HepG2 (cell line): ENCODE results near the gene SETD1B. TPM values are rescaled to one million over a fixed set of nuclear protein-coding genes. Genes with fewer than 3 reads are reported as not detected.

Experiments used
- ARNT2 ChIP-seq: sonication (generic); formaldehyde crosslinking; IDR thresholded peaks from 2 replicates; pipeline ENCODE4 v1.8.0; 2022; ENCODE audit warnings: mild to moderate bottlenecking, low read depth, missing genetic modification reagents, moderate library complexity
- CBX5 ChIP-seq: sonication (generic); formaldehyde crosslinking; IDR thresholded peaks from 2 replicates; pipeline ENCODE4 v1.4.0; 2020; ENCODE audit warnings: missing genetic modification reagents, borderline replicate concordance
- CCDC6 ChIP-seq: sonication (generic); formaldehyde crosslinking; IDR thresholded peaks from 2 replicates; pipeline ENCODE4 v1.8.1; 2022; ENCODE audit warnings: mild to moderate bottlenecking, missing genetic modification reagents, moderate library complexity
- CHD2 ChIP-seq: IDR thresholded peaks from 2 replicates; pipeline ENCODE4 v1.6.1; 2011; ENCODE audit warnings: low read depth, low read length, improper control_type of control experiment
- DRAP1 ChIP-seq: IDR thresholded peaks from 2 replicates; pipeline ENCODE4 v1.6.1; 2016; ENCODE audit warnings: missing genetic modification reagents, missing compliant biosample characterization
- ERF ChIP-seq: IDR thresholded peaks from 2 replicates; pipeline ENCODE4 v1.6.1; 2018; ENCODE audit warnings: missing biosample characterization, missing genetic modification reagents
- FOXA1 ChIP-seq, 2 experiments: fragments of 450-650 bp in 1 of 2; sonication (generic) in 1 of 2; formaldehyde crosslinking in 1 of 2; IDR thresholded peaks; 2 replicates each; pipeline versions ENCODE4 v1.4.0 to v1.6.1; 2016 to 2020; ENCODE audit warnings: missing genetic modification reagents in 1 of 2
- GATAD2A ChIP-seq: IDR thresholded peaks from 2 replicates; pipeline ENCODE4 v1.6.1; 2016
- MAZ ChIP-seq, 2 experiments: sonication (generic) in 1 of 2; formaldehyde crosslinking in 1 of 2; IDR thresholded peaks; 2 replicates each; pipeline versions ENCODE4 v1.5.0 to v1.6.1; 2012 to 2020; ENCODE audit warnings: low read depth in 2 of 2, mild to moderate bottlenecking in 2 of 2, borderline replicate concordance in 1 of 2, improper control_type of control experiment in 1 of 2, low read length in 1 of 2, missing genetic modification reagents in 1 of 2, moderate library complexity in 1 of 2
- MED8 ChIP-seq: sonication (generic); formaldehyde crosslinking; IDR thresholded peaks from 2 replicates; pipeline ENCODE4 v1.8.1; 2023; ENCODE audit warnings: mild to moderate bottlenecking, missing genetic modification reagents; ENCODE audit not compliant: insufficient replicate concordance
- NFIC ChIP-seq: IDR thresholded peaks from 2 replicates; pipeline ENCODE4 v1.6.1; 2012; ENCODE audit warnings: mild to moderate bottlenecking, low read length, inconsistent platforms
- PCBP1 ChIP-seq: fragments of 200-400 bp; formaldehyde crosslinking; IDR thresholded peaks from 2 replicates; pipeline ENCODE4 v1.6.1; 2017; ENCODE audit warnings: mild to moderate bottlenecking, low read depth, low read length, borderline replicate concordance
- PHF20 ChIP-seq: sonication (generic); formaldehyde crosslinking; IDR thresholded peaks from 2 replicates; pipeline ENCODE4 v1.5.0; 2020; ENCODE audit warnings: mild to moderate bottlenecking, missing genetic modification reagents
- RARG ChIP-seq: sonication (generic); formaldehyde crosslinking; IDR thresholded peaks from 2 replicates; pipeline ENCODE4 v1.4.0; 2020; ENCODE audit warnings: low read depth, mild to moderate bottlenecking, missing genetic modification reagents
- SIN3B ChIP-seq: fragments of 150-350 bp; IDR thresholded peaks from 2 replicates; pipeline ENCODE4 v1.6.1; 2014; ENCODE audit warnings: low read length
- ZFP41 ChIP-seq: sonication (generic); formaldehyde crosslinking; IDR thresholded peaks from 2 replicates; pipeline ENCODE4 v1.4.0; 2020; ENCODE audit warnings: mild to moderate bottlenecking, missing genetic modification reagents, borderline replicate concordance
- ZNF503 ChIP-seq: sonication (generic); formaldehyde crosslinking; IDR thresholded peaks from 2 replicates; pipeline ENCODE4 v1.4.0; 2020; ENCODE audit warnings: missing genetic modification reagents
- ZNF558 ChIP-seq: sonication (generic); formaldehyde crosslinking; IDR thresholded peaks from 2 replicates; pipeline ENCODE4 v1.9.0; 2022; ENCODE audit warnings: mild to moderate bottlenecking, missing genetic modification reagents, borderline replicate concordance
- ZNF614 ChIP-seq: IDR thresholded peaks from 2 replicates; pipeline ENCODE4 v1.6.1; 2018; ENCODE audit warnings: missing biosample characterization, missing genetic modification reagents, inconsistent platforms, borderline replicate concordance
- ZNF746 ChIP-seq: sonication (generic); formaldehyde crosslinking; IDR thresholded peaks from 2 replicates; pipeline ENCODE4 v1.8.0; 2022; ENCODE audit warnings: mild to moderate bottlenecking, missing genetic modification reagents
- ZNF772 ChIP-seq: sonication (generic); formaldehyde crosslinking; IDR thresholded peaks from 2 replicates; pipeline ENCODE4 v1.5.0; 2020; ENCODE audit warnings: mild to moderate bottlenecking, missing genetic modification reagents
- ZNF83 ChIP-seq: sonication (generic); formaldehyde crosslinking; IDR thresholded peaks from 2 replicates; pipeline ENCODE4 v1.4.0; 2020; ENCODE audit warnings: missing genetic modification reagents, mild to moderate bottlenecking, borderline replicate concordance
- ZNF878 ChIP-seq: sonication (generic); formaldehyde crosslinking; IDR thresholded peaks from 2 replicates; pipeline ENCODE4 v1.8.1; 2023; ENCODE audit warnings: mild to moderate bottlenecking, missing genetic modification reagents, moderate library complexity
- ZXDC ChIP-seq: sonication (generic); formaldehyde crosslinking; IDR thresholded peaks from 2 replicates; pipeline ENCODE4 v1.5.0; 2020; ENCODE audit warnings: mild to moderate bottlenecking, missing genetic modification reagents
- polyA plus RNA-seq, 8 experiments: library from polyadenylated mRNA; depleted of rRNA in 3 of 8; stranded (reverse) in 7 of 8; unstranded in 1 of 8; fragments of >200 nt; fragmentation: Illumina TruSeq in 4 of 8; extraction: Trizol in 4 of 8; gene quantifications; 2 replicates each; pipeline versions ENCODE4 v1.2.1 to v1.2.3, GENCODE V29; 2011 to 2016; ENCODE audit warnings: low read depth in 4 of 8, missing spikeins in 1 of 8, mixed read lengths in 1 of 8; ENCODE audit not compliant: insufficient read depth in 1 of 8
- total RNA-seq, 5 experiments: library from RNA; depleted of rRNA; stranded (reverse); fragments of >200 nt; fragmentation: Illumina TruSeq; extraction: Trizol; gene quantifications; 2 replicates each; pipeline ENCODE4 v1.2.3, GENCODE V29; 2016; ENCODE audit warnings: low read depth in 1 of 5

The SETD1B gene
- total and polyA plus RNA-seq, 2 of the 13 experiments (the other 11 are each of a cell fraction or from before 2014, with no cell fraction given): 1.1 to 1.4 TPM

GRCh38 chr12:121802843-121803698 is 738 bp upstream of the SETD1B start (continued):
- no peak; the same call in 1 of the 2 replicates for TF ChIP-seq ZNF503 (CRISPR knock-in tag)
- TF ChIP-seq DRAP1: peak; percentile 98
- TF ChIP-seq ARNT2 (CRISPR knock-in tag): peak; percentile 23; the same call in 1 of the 2 replicates
- no peak for TF ChIP-seq SIN3B
- no peak for TF ChIP-seq NFIC
- TF ChIP-seq ZNF614 (CRISPR knock-in tag): peak; percentile 100
- peak; percentile 88 for TF ChIP-seq CHD2
- TF ChIP-seq ZNF772: 0 out of 2 replicates have a peak, but pooled peaks have one; percentile 20
- no peak; the same call in 1 of the 2 replicates for TF ChIP-seq PHF20 (CRISPR knock-in tag)
- TF ChIP-seq ZNF83 (CRISPR knock-in tag): peak; percentile 79; the same call in 1 of the 2 replicates
- TF ChIP-seq CCDC6 (CRISPR knock-in tag): peak; percentile 40; the same call in 1 of the 2 replicates
- TF ChIP-seq GATAD2A (CRISPR knock-in tag): peak; percentile 40
- TF ChIP-seq ZNF746 (CRISPR knock-in tag): 0 out of 2 replicates have a peak, but pooled peaks have one; percentile 26
- TF ChIP-seq MED8 (CRISPR knock-in tag): peak; percentile 29
- TF ChIP-seq PCBP1: no peak
- peak; percentile 76; the same call in 1 of the 2 replicates for TF ChIP-seq ZNF878 (CRISPR knock-in tag)
- peak; percentile 28; the same call in 1 of the 2 replicates for TF ChIP-seq ZFP41
- TF ChIP-seq CBX5: no peak
- TF ChIP-seq MAZ (IDR thresholded peaks at IDR 0.05; ENCODE audit: borderline replicate concordance, low read depth, low read length): peak; percentile 65; the same call in 1 of the 2 replicates
- peak; percentile 70; the same call in 1 of the 2 replicates for TF ChIP-seq MAZ (CRISPR knock-in tag; IDR thresholded peaks at IDR 0.05; ENCODE audit: low read depth)
- no peak for TF ChIP-seq RARG (CRISPR knock-in tag)
- TF ChIP-seq ERF (CRISPR knock-in tag): peak; percentile 82
- TF ChIP-seq ZNF558: no peak
- no peak for TF ChIP-seq FOXA1 (IDR thresholded peaks at IDR 0.05)
- TF ChIP-seq FOXA1 (CRISPR knock-in tag; IDR thresholded peaks at IDR 0.05): no peak
- TF ChIP-seq ZXDC (CRISPR knock-in tag): 0 out of 2 replicates have a peak, but pooled peaks have one; percentile 18
